C4-2B (cell line): ENCODE data around the gene ESYT2.

Experiments used
- H3K27ac ChIP-seq: fragments of 450-650 bp; 2 replicates; pipeline ENCODE4 v1.5.1; 2017
- ZFX ChIP-seq: fragments of 450-650 bp; IDR thresholded peaks from 2 replicates; pipeline ENCODE4 v1.6.1; 2017
- TF ChIP-seq, protein P1 (sequence below): fragments of 450-650 bp; conservative IDR thresholded peaks from 2 replicates; pipeline ENCODE4 v1.5.1; 2017; ENCODE audit warnings: mild to moderate bottlenecking

ESYT2 gene

DNA sequence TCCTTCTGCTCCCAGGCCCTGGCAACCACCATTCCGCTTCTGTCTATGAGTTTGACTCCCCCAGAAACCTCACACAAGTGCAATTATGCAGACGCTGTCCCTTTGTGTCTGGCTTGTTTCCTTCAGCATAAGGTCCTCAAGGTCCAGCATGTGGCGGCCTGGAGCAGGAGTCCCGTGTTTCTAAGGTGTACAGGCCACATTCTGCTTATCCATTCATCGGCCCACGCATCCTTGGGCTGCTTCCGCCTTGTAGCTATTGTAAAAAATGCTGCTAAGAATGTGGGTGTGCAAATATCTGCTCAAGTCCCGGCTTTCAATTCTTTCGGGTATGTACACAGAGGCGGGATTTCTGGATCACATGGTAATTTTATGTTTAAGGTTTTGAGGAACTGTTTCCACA lies 38.2 kb downstream of the ESYT2 start:
- TF ChIP-seq, protein P1, sequence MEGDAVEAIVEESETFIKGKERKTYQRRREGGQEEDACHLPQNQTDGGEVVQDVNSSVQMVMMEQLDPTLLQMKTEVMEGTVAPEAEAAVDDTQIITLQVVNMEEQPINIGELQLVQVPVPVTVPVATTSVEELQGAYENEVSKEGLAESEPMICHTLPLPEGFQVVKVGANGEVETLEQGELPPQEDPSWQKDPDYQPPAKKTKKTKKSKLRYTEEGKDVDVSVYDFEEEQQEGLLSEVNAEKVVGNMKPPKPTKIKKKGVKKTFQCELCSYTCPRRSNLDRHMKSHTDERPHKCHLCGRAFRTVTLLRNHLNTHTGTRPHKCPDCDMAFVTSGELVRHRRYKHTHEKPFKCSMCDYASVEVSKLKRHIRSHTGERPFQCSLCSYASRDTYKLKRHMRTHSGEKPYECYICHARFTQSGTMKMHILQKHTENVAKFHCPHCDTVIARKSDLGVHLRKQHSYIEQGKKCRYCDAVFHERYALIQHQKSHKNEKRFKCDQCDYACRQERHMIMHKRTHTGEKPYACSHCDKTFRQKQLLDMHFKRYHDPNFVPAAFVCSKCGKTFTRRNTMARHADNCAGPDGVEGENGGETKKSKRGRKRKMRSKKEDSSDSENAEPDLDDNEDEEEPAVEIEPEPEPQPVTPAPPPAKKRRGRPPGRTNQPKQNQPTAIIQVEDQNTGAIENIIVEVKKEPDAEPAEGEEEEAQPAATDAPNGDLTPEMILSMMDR = no peak
- TF ChIP-seq ZFX = no peak
- no peak overlapping the region for H3K27ac ChIP-seq

DNA sequence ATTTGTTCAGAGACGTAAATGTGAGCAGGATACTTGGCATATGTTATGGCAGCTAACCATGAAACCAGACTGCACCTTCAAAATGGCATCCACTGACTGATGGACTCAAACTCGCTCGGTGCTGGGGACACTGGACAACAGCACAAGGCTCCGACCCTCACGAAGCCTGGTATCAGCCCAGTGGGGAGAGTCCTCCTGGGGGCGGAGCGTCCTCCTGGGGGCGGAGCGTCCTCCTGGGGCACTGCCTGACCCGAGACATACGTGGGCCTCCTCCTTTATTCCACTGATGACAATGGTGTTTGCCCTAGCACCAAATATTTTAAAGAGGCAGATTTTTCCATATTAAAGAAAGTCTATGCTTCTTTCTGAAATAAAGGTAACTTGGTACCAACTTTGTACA lies 39.5 kb downstream of the ESYT2 start:
- H3K27ac ChIP-seq = no peak overlapping the region
- TF ChIP-seq ZFX = no peak
- TF ChIP-seq, protein P1 = no peak

- H3K27ac ChIP-seq = no peak overlapping the region
- no peak for TF ChIP-seq ZFX
- TF ChIP-seq, protein P1 = no peak
Observed at GRCh38 chr7:158786898-158787297, 42.4 kb downstream of the ESYT2 start.

DNA sequence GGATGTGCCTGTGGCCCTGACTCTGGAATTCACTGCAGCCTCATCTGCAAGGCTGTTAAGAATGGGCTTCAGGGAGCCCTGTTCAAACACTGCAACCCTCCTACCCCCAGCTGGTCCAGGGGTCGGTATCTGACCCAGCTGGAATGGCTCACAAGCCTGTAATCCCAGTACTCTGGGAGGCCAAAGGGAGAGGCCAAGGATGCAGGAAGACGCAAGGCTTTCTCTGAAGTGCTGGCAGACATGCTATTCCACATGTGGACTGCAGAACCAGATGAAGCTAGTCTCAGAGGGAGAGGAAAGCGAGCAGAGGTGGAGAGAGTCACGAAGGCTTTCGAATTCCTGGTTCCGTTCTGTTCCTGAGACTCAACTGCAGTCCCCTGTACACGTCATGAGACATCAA lies 45.0 kb downstream of the ESYT2 start:
- TF ChIP-seq ZFX = no peak
- TF ChIP-seq, protein P1 = no peak
- no peak overlapping the region for H3K27ac ChIP-seq

GRCh38 chr7:158783595-158783994 lies 45.7 kb downstream of the ESYT2 start:
- no peak overlapping the region for H3K27ac ChIP-seq
- TF ChIP-seq, protein P1 = no peak
- TF ChIP-seq ZFX = no peak

GRCh38 chr7:158782761-158783401 lies 46.4 kb downstream of the ESYT2 start:
- H3K27ac ChIP-seq = no peak overlapping the region

GRCh38 chr7:158781974-158782664 lies 47.2 kb downstream of the ESYT2 start:
- TF ChIP-seq ZFX = no peak
- TF ChIP-seq, protein P1 = no peak
- no peak overlapping the region for H3K27ac ChIP-seq

More at GRCh38 chr7:158782761-158783401, 46.4 kb downstream of the ESYT2 start:
- TF ChIP-seq, protein P1 = no peak; the same call in 1 of the 2 replicates
- no peak for TF ChIP-seq ZFX
